Ovary (tissue), 3 donors: ENCODE results near the gene COL23A1.

Experiments used
- EP300 ChIP-seq: sonication (generic); formaldehyde crosslinking; IDR thresholded peaks from one replicate; pipeline ENCODE4 v1.6.1; 2017; ENCODE audit warnings: antibody characterized with exemption
- POLR2A ChIP-seq: fragments of 450-650 bp; IDR thresholded peaks from one replicate; pipeline ENCODE4 v1.6.1; 2017; ENCODE audit warnings: antibody characterized with exemption, mild to moderate bottlenecking, moderate library complexity
- TF ChIP-seq, protein P1 (sequence below), 3 donors: fragments of 450-650 bp in 2 of 3; fragments of 200-600 bp in 1 of 3; IDR thresholded peaks; one replicate each; pipeline versions ENCODE4 v1.5.1 to v1.8.0; 2016 to 2022; ENCODE audit warnings: antibody characterized with exemption in 3 of 3, mild to moderate bottlenecking in 1 of 3
- donor health status: DM: no; HTN: no; CAD: no.

DNA sequence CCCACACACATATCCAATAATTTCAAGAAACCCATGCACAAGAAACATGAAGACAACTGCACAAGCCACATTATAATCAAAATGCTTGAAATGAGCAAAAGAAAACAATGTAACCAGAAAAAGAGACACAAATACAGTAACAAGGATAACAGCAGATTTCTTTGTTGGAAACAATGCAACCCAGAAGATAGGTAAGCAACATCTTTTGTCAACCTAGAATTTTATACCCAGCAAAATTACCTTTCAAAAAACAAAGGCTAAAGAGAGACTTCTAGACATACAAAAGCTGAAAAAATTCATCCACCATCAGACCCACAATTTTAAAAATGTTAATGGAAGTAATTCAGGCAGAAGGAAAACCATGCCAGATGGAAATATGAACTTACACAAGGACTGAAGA is 5.0 kb upstream of the COL23A1 start:
- TF ChIP-seq, protein P1, sequence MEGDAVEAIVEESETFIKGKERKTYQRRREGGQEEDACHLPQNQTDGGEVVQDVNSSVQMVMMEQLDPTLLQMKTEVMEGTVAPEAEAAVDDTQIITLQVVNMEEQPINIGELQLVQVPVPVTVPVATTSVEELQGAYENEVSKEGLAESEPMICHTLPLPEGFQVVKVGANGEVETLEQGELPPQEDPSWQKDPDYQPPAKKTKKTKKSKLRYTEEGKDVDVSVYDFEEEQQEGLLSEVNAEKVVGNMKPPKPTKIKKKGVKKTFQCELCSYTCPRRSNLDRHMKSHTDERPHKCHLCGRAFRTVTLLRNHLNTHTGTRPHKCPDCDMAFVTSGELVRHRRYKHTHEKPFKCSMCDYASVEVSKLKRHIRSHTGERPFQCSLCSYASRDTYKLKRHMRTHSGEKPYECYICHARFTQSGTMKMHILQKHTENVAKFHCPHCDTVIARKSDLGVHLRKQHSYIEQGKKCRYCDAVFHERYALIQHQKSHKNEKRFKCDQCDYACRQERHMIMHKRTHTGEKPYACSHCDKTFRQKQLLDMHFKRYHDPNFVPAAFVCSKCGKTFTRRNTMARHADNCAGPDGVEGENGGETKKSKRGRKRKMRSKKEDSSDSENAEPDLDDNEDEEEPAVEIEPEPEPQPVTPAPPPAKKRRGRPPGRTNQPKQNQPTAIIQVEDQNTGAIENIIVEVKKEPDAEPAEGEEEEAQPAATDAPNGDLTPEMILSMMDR (IDR thresholded peaks at IDR 0.05) = no peak
- no peak for TF ChIP-seq POLR2A
- TF ChIP-seq EP300 = no peak
